ENCODE results near the gene RFT1.

GRCh38 chr3:53139906-53140846 lies 9.9 kb upstream of the RFT1 start:
- no peak for TF ChIP-seq CTCF (IDR thresholded peaks at IDR 0.05)
- TF ChIP-seq POLR2A (IDR thresholded peaks at IDR 0.05), result no peak

Data from uterus (tissue), 2 donors.